ENCODE data around the gene SLC39A11. TPM values are rescaled to one million over a fixed set of nuclear protein-coding genes. Genes with fewer than 3 reads are reported as not detected.

SLC39A11 gene
- polyA plus RNA-seq, 1 of the 3 experiments (the other 2 are of a cell fraction), result 23.5 TPM

- 63% methylated on average over 4 of the region's 4 CpGs for WGBS (ENCODE audit: low lambda C conversion rate)
- Histone ChIP-seq H3K9me3 (no peaks in the 10 kb centered on the region), H3K9ac (no peak overlapping the region), H3K27ac (ENCODE audit: low read depth in 2 of 2, low read length in 1 of 2) (no peak overlapping the region), H3K4me2 (no peak overlapping the region), H3K9me2 (no peaks in the 10 kb centered on the region), H3K36me3 (replicated peaks in 1 of 2; ENCODE audit: control insufficient read depth in 1 of 2, insufficient read depth in 2 of 2, low read length in 1 of 2) (no peaks in the 10 kb centered on the region), H3K79me2 (ENCODE audit: insufficient read depth) (no peaks in the 10 kb centered on the region), H4K20me1 (ENCODE audit: insufficient read depth) (no peaks in the 10 kb centered on the region), H2AFZ (ENCODE audit: low read depth) (no peak overlapping the region), H3K4me3 (ENCODE audit: low read depth in 2 of 2, low read length in 1 of 2) (no peak overlapping the region), H3K27me3 (ENCODE audit: insufficient read depth) (no peaks in the 10 kb centered on the region), H3K4me1 (ENCODE audit: control insufficient read depth in 1 of 2, insufficient read depth in 2 of 2, low read depth in 1 of 2, low read length in 1 of 2) (no peaks in the 10 kb centered on the region), H3F3A (replicated peaks; ENCODE audit: insufficient read depth) (no peaks in the 10 kb centered on the region)
- CTCF ChIA-PET, result interaction anchor here (1.2 to 2.0 kb wide), 3 partner anchors 17 to 153 kb away, joined by 4 to 7 read pairs (median 5); no protein-coding TSS in a partner anchor
- no peak for DNase-seq
- POLR2A ChIA-PET, result no interaction called here
- TF ChIP-seq RXRA (IDR thresholded peaks at IDR 0.05; ENCODE audit: borderline replicate concordance, low read depth) (no peak), YY1 (IDR thresholded peaks at IDR 0.05; ENCODE audit: low read depth) (no peak), TCF12 (IDR thresholded peaks at IDR 0.05) (no peak), MEF2A (IDR thresholded peaks at IDR 0.05; ENCODE audit: borderline replicate concordance, low read depth) (no peak), MAX (IDR thresholded peaks at IDR 0.05; ENCODE audit: low read depth) (no peak), ELF1 (IDR thresholded peaks at IDR 0.05) (no peak), CHD2 (IDR thresholded peaks at IDR 0.05; ENCODE audit: low read length, partially characterized antibody) (no peak), CTCF (IDR thresholded peaks at IDR 0.05) (no peak), FOSL2 (IDR thresholded peaks at IDR 0.05; ENCODE audit: borderline replicate concordance, low read depth) (no peak), NRF1 (IDR thresholded peaks at IDR 0.05; ENCODE audit: low read depth, low read length) (no peak), EP300 (IDR thresholded peaks at IDR 0.05; ENCODE audit: borderline replicate concordance in 1 of 2, low read depth in 1 of 2, low read length in 1 of 2) (no peak)
- TF ChIP-seq, protein P1, sequence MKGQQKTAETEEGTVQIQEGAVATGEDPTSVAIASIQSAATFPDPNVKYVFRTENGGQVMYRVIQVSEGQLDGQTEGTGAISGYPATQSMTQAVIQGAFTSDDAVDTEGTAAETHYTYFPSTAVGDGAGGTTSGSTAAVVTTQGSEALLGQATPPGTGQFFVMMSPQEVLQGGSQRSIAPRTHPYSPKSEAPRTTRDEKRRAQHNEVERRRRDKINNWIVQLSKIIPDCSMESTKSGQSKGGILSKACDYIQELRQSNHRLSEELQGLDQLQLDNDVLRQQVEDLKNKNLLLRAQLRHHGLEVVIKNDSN (IDR thresholded peaks at IDR 0.05; ENCODE audit: borderline replicate concordance, low read depth), result no peak
- TF ChIP-seq, protein P2, sequence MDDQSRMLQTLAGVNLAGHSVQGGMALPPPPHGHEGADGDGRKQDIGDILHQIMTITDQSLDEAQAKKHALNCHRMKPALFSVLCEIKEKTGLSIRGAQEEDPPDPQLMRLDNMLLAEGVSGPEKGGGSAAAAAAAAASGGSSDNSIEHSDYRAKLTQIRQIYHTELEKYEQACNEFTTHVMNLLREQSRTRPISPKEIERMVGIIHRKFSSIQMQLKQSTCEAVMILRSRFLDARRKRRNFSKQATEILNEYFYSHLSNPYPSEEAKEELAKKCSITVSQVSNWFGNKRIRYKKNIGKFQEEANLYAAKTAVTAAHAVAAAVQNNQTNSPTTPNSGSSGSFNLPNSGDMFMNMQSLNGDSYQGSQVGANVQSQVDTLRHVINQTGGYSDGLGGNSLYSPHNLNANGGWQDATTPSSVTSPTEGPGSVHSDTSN (IDR thresholded peaks at IDR 0.05), result no peak
Observed at GRCh38 chr17:73139296-73139695, 46.8 kb upstream of the SLC39A11 start.

- DNase-seq, result no peak
- CTCF ChIA-PET, result interaction anchor here (1.2 to 2.0 kb wide), 2 partner anchors 20 to 153 kb away, joined by 4 to 7 read pairs; no protein-coding TSS in a partner anchor
- TF ChIP-seq RCOR1 (IDR thresholded peaks at IDR 0.05; ENCODE audit: low read length), result no peak
- TF ChIP-seq, protein P3, sequence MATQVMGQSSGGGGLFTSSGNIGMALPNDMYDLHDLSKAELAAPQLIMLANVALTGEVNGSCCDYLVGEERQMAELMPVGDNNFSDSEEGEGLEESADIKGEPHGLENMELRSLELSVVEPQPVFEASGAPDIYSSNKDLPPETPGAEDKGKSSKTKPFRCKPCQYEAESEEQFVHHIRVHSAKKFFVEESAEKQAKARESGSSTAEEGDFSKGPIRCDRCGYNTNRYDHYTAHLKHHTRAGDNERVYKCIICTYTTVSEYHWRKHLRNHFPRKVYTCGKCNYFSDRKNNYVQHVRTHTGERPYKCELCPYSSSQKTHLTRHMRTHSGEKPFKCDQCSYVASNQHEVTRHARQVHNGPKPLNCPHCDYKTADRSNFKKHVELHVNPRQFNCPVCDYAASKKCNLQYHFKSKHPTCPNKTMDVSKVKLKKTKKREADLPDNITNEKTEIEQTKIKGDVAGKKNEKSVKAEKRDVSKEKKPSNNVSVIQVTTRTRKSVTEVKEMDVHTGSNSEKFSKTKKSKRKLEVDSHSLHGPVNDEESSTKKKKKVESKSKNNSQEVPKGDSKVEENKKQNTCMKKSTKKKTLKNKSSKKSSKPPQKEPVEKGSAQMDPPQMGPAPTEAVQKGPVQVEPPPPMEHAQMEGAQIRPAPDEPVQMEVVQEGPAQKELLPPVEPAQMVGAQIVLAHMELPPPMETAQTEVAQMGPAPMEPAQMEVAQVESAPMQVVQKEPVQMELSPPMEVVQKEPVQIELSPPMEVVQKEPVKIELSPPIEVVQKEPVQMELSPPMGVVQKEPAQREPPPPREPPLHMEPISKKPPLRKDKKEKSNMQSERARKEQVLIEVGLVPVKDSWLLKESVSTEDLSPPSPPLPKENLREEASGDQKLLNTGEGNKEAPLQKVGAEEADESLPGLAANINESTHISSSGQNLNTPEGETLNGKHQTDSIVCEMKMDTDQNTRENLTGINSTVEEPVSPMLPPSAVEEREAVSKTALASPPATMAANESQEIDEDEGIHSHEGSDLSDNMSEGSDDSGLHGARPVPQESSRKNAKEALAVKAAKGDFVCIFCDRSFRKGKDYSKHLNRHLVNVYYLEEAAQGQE (IDR thresholded peaks at IDR 0.05; ENCODE audit: low read depth, low read length), result peak; percentile 74; the same call in 1 of the 2 replicates
- TF ChIP-seq ZBTB33 (IDR thresholded peaks at IDR 0.05; ENCODE audit: borderline replicate concordance, low read depth), result no peak
- no peak for TF ChIP-seq TAF1 (IDR thresholded peaks at IDR 0.05; ENCODE audit: borderline replicate concordance, low read depth, low read length)
- TF ChIP-seq RAD21 (IDR thresholded peaks at IDR 0.05; ENCODE audit: low read length), result no peak
- no peak for TF ChIP-seq NRF1 (IDR thresholded peaks at IDR 0.05; ENCODE audit: low read depth, low read length)
- no peak for TF ChIP-seq TCF12 (IDR thresholded peaks at IDR 0.05)
Observed at GRCh38 chr17:73138541-73139138, 46.2 kb upstream of the SLC39A11 start.

More at GRCh38 chr17:73138541-73139138, 46.2 kb upstream of the SLC39A11 start:
- Histone ChIP-seq H3K9ac (no peak overlapping the region), H4K20me1 (ENCODE audit: insufficient read depth) (no peaks in the 10 kb centered on the region), H3K36me3 (replicated peaks in 1 of 2; ENCODE audit: control insufficient read depth in 1 of 2, insufficient read depth in 2 of 2, low read length in 1 of 2) (no peaks in the 10 kb centered on the region), H3K9me2 (no peaks in the 10 kb centered on the region), H3K27me3 (ENCODE audit: insufficient read depth) (no peaks in the 10 kb centered on the region), H2AFZ (ENCODE audit: low read depth) (no peak overlapping the region), H3K9me3 (no peaks in the 10 kb centered on the region), H3K4me3 (ENCODE audit: low read depth in 2 of 2, low read length in 1 of 2) (no peak overlapping the region), H3F3A (replicated peaks; ENCODE audit: insufficient read depth) (no peaks in the 10 kb centered on the region), H3K4me2 (no peak overlapping the region), H3K27ac (ENCODE audit: low read depth in 2 of 2, low read length in 1 of 2) (no peak overlapping the region), H3K79me2 (ENCODE audit: insufficient read depth) (no peaks in the 10 kb centered on the region), H3K4me1 (ENCODE audit: control insufficient read depth in 1 of 2, insufficient read depth in 2 of 2, low read depth in 1 of 2, low read length in 1 of 2) (no peaks in the 10 kb centered on the region)
- WGBS (ENCODE audit: low lambda C conversion rate), result 96% methylated on average over 8 of the region's 11 CpGs
- POLR2A ChIA-PET, result no interaction called here
